ENCODE results near the gene PRPF4.

DNA sequence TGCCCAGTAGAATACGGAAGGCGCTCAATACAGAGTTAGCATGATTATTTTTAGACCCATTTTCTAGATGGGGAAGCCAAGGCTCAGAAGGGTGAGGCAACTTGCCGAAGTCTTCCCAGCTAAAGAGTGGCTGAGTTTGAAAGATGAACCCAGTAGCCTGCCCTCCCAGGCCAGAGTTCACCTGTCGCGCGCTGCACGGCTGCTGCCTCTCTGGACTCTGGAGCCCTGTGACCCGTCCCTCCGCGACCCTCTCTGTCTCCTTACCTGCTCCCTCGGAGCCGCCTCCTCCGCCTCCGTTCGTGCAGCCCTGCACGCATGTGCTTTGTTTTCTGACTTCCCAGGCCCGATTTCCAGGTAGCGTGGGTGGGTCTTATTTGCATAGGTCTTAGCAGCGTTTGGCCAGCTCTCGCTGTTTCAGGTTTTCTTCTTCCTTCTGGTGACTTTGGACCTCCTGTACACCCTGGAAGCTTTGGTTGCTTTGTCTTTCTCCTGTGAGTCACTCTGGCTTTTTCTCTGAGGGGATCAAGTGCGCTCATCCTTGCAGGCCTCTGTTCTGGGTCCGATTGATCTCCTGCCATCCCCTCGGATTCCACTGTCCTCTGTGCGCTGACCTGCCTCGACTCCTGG, 27.4 kb downstream of the PRPF4 start, which contains the start of gene RNF183:
- TF ChIP-seq EP300 (IDR thresholded peaks at IDR 0.05) = no peak
- peak in 2 of 3 donors; percentile 40 to 61 for TF ChIP-seq POLR2AphosphoS5 (IDR thresholded peaks at IDR 0.05)

Data from stomach (tissue), 4 donors.